ENCODE measurements around the gene DIP2B.
"Not testable (repeated sequence)": the region's sequence is repeated elsewhere in the genome, so short reads cannot be mapped to it uniquely, and the experiment has no call there.

DIP2B gene

GRCh38 chr12:50518090-50518489 lies 13.3 kb downstream of the DIP2B start:
- DNase-seq (ENCODE audit: low read depth in 2 of 2), result no peak

- no peak for DNase-seq (ENCODE audit: low read depth in 2 of 2)
Measured at GRCh38 chr12:50519353-50519752, 14.6 kb downstream of the DIP2B start.

- DNase-seq (ENCODE audit: low read depth in 2 of 2), result no peak
Measured at GRCh38 chr12:50520416-50521207, 15.8 kb downstream of the DIP2B start.

DNA sequence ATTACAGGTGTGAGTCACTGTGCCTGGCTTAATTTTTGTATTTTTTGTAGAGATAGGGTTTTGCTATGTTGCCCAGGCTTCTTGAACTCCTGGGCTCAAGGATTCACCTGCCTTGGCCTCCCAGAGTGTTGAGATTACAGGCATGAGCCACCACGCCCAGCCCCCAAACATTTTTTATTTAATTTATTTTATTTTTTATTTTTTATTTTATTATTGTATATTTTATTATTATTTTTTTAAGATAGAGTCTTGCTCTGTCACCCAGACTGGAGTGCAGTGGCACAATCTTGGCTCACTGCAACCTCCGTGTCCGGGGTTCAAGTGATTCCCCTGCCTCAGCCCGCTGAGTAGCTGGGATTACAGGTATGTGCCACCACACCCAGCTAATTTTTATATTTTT lies 17.0 kb downstream of the DIP2B start:
- DNase-seq (ENCODE audit: low read depth in 2 of 2), result not testable (repeated sequence)

DNA sequence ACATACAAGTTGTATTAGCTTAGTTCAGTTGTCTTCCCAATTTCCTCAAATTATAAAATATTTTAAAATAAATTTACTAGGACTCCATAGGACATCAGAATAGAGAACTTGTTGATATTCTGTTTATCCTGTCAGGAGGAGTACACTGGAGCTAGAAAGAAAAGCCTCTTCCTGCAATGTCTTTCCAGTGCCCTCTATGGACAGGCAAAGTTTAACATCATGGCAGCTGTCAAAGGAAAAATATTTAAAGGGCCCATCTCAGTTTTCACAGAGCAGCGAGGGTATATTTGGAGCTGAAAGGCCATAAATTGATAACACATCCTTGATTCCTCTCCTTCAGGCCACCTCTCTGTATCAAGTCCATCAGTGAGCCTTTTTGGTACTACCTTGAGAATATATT lies 19.0 kb downstream of the DIP2B start:
- no peak for DNase-seq (ENCODE audit: low read depth in 2 of 2)

GRCh38 chr12:50524621-50525020 lies 19.8 kb downstream of the DIP2B start:
- DNase-seq (ENCODE audit: low read depth in 2 of 2), result no peak

- DNase-seq (ENCODE audit: low read depth in 2 of 2), result no peak
Measured at GRCh38 chr12:50525422-50525821, 20.6 kb downstream of the DIP2B start.

DNA sequence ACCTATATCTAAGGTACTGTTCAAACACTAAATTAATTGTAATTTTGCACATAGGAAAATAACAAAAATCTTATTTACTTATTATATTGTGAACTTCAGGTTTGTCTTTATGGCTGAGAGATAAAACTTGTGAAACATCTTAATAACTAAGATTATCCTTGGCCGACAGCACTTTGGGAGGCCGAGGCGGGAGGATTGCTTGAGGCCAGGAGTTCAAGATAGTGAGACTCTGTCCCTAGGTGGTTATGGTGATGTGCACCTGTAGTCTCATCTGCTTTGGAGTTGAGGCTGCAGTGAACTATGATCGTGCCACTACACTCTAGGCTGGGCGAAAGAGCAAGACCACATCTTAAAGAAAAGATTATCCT lies 22.6 kb downstream of the DIP2B start:
- DNase-seq (ENCODE audit: low read depth in 2 of 2), result no peak

GRCh38 chr12:50528800-50529199 lies 24.0 kb downstream of the DIP2B start:
- DNase-seq (ENCODE audit: low read depth in 2 of 2), result no peak

DNA sequence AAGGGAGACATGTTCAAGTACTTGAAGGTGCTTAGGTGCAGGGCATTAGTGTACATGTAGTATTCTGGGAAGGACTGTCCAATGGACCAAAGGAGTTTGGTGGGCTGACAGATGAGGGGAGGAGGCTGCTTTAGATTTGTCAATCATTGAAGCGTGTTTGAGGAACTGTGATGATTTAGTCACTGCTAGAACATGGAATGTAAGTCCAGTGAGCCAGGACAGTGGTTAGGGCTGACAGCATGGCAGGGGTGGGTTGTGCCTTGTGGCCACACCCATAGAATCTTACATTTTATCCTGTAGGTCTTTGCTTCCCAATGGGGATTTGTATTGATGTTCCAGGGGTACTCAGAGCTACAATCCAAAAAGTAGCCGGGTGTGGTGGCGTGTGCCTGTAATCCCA lies 24.6 kb downstream of the DIP2B start:
- DNase-seq (ENCODE audit: low read depth in 2 of 2), result no peak

GRCh38 chr12:50530532-50530931 lies 25.7 kb downstream of the DIP2B start:
- no peak for DNase-seq (ENCODE audit: low read depth in 2 of 2)

DNA sequence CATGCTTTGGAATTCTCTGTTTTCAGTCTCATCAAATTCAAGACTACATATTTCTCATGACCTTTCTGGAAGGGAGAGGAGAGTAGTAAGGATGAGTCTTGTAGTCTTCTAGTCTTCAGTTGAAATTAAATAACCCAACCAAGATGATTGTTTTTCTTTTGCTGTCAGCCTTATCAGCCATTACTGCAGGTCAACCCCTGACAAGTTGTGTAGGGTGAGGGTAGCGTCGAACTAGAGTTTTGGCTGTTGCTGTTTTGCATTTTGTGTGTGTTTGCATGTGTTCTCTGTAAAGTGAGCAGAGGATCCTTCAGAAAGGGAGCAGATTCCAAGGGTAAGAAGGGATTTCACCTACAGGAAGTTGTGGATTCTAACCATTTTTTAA lies 28.4 kb downstream of the DIP2B start:
- no peak for DNase-seq (ENCODE audit: low read depth in 2 of 2)

DNA sequence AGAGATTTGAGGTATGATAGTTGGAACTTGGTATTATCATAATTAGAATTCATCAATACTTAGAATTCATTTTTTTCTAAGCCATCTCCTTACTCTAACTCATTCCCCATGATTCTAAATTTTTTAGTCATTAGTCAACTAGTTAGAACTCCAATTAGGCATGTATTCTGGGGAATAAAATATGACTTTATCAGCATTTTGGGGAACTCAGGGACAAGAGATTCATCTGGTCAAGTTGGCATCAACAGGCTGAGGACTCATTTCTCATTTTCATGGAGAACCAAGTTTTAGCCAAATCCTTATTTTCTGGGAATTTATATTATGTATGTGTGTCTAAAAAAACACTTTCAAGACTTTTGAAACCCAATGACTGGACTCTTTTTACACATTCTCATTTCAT lies 29.2 kb downstream of the DIP2B start:
- DNase-seq (ENCODE audit: low read depth in 2 of 2), result no peak

GRCh38 chr12:50536831-50537537 lies 32.2 kb downstream of the DIP2B start:
- DNase-seq (ENCODE audit: low read depth in 2 of 2), result no peak

GRCh38 chr12:50537538-50537919 lies 32.7 kb downstream of the DIP2B start:
- no peak for DNase-seq (ENCODE audit: low read depth in 2 of 2)

DNA sequence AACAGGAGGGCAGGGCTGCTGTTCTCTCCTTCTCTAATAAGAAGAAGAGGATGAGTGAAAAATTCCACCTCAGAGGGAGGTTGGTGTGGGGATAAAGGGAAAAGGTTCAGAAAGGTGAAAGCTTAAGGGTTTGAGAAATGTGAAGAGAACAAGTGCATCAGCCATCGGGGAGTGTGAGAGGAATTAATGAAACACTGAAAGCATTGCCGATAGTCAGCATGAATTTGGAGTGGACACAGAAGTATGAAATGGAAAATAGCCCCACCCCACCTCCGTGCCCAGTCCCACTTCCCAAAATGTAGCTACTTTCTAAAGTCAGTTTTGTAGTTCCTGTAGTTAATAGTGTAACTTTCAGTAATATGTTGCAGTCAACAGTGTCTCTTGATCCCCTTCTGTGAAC lies 33.4 kb downstream of the DIP2B start:
- no peak for DNase-seq (ENCODE audit: low read depth in 2 of 2)

DNA sequence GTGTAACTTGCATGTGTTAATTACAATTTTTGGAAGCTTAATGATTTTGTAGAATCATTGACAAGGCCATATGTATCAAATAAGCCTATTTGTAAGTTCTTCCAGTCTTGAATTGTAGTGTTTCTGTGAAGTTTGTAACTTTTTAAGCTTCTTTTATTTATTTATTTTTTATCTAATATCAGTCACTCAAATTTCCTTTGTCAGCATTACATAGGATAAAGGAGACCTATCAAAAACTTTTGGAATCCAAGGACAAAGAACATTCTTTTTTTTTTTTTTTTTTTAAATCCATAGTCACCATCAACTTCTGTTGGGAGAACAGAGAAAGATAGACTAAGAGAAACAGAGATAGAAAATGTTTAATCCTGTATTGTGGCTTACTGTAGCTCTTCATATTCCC lies 36.4 kb downstream of the DIP2B start:
- DNase-seq (ENCODE audit: low read depth in 2 of 2), result no peak

DNA sequence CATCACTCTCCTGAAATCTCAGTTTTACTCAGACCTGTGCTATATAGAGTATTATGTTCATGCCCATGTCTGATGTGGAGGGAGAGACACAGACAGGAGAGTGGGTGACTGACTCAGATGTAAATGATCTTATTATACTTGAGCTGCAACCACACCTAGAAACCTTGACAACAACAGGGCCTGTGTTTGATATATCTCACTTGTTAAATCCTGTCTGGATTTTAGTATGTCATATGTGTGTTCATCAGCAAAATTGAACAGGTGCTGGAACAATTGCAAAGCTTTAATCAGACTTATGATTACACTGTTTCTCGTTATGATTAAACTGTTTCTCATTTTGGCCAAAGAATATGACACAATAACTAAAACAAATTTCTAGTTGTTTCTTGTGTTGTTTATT lies 37.7 kb downstream of the DIP2B start:
- DNase-seq (ENCODE audit: low read depth in 2 of 2), result no peak

DNA sequence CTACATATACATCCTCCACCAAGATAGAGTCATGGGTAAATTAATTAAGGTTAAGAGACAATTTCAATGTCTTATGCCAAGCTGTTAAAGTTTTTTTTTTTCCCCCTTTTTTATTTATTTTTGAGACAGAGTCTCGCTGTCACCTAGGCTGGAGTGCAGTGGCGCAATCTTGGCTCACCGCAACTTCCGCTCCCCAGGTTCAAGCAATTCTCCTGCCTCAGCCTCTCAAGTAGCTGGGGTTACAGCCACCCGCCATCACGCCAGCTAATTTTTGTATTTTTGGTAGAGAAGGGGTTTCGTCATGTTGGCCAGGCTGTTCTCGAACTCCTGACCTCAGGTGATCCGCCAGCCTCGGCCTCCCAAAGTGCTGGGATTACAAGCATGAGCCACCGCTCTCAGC lies 38.4 kb downstream of the DIP2B start:
- not testable (repeated sequence) for DNase-seq (ENCODE audit: low read depth in 2 of 2)

DNA sequence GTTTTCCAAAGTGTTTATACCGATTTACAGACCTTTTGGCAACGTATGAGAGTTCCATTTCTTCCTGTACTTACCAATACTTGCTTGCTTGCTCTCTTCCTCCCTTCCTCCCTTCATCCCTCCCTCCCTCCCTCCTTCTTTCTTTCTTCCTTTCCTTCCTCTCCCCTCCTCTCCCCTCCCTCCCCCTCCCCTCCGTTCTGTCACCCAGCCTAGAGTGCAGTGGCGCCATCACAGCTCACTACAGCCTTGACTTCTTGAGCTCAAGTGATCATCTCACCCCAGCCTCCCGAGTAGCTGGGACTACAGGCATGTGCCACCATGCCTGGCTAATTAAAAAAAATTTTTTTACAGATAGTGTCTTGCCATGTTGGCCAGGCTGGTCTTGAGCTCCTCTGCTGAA lies 40.4 kb downstream of the DIP2B start:
- no peak for DNase-seq (ENCODE audit: low read depth in 2 of 2)

GRCh38 chr12:50545786-50546185 lies 41.0 kb downstream of the DIP2B start:
- DNase-seq (ENCODE audit: low read depth in 2 of 2), result no peak

GRCh38 chr12:50546441-50547318 lies 41.9 kb downstream of the DIP2B start:
- no peak for DNase-seq (ENCODE audit: low read depth in 2 of 2)

DNA sequence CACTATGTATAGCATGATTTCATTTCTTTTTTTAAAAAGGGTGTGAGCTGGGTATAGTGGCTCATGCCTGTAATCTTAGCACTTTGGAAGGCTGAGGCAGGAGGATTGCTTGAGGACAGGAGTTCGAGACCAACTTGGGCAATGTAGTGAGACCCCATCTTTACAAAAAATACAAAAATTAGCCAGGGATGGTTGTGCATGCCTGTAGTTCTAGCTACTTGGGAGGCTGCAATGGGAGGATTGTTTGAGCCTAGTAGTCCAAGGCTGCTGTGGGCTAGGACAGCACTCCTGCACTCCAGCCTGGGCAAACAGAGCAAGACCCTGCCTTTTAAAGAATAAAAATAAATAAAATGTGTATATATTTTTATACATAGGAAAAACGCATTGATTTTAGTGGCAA lies 43.0 kb downstream of the DIP2B start:
- no peak for DNase-seq (ENCODE audit: low read depth in 2 of 2)

All from stimulated activated CD8-positive, alpha-beta memory T cell treated with anti-CD3 and anti-CD28 coated beads, Interleukin-2, amount 100 ng/mL, for 48 hours (primary cell).